MM.1S (cell line): ENCODE data around the gene PRKCB.

Experiments
- DNase-seq: peaks from one replicate; pipeline ENCODE4 v3.0.0-alpha.2; 2015
- H2AFZ ChIP-seq: fragments of 300-600 bp; sonication (generic); 2 replicates; pipeline ENCODE4 v1.6.0; 2016; ENCODE audit warnings: antibody characterized with exemption, low read length
- H3F3A ChIP-seq: fragments of 300-600 bp; sonication (generic); 2 replicates; pipeline ENCODE4 v1.6.1; 2016; ENCODE audit warnings: mild to moderate bottlenecking, antibody characterized with exemption, low read length, moderate library complexity, mixed read lengths; ENCODE audit not compliant: insufficient read depth
- H3K27ac ChIP-seq: fragments of 300-600 bp; sonication (generic); 2 replicates; pipeline ENCODE4 v1.5.1; 2016; ENCODE audit warnings: mild to moderate bottlenecking, low read length
- H3K27me3 ChIP-seq: fragments of 300-600 bp; sonication (generic); replicated peaks from 2 replicates; pipeline ENCODE4 v1.6.0; 2016; ENCODE audit warnings: low read length; ENCODE audit not compliant: insufficient read depth
- H3K36me3 ChIP-seq: fragments of 300-600 bp; sonication (generic); replicated peaks from 2 replicates; pipeline ENCODE4 v1.6.1; 2016; ENCODE audit warnings: mild to moderate bottlenecking, low read length, mixed read lengths; ENCODE audit not compliant: insufficient read depth
- H3K4me1 ChIP-seq: fragments of 300-600 bp; sonication (generic); 2 replicates; pipeline ENCODE4 v1.6.1; 2016; ENCODE audit warnings: low read length, mixed read lengths
- H3K4me2 ChIP-seq: fragments of 300-600 bp; sonication (generic); 2 replicates; pipeline ENCODE4 v1.6.0; 2016; ENCODE audit warnings: low read depth, low read length
- H3K4me3 ChIP-seq: fragments of 300-600 bp; sonication (generic); 2 replicates; pipeline ENCODE4 v1.5.1; 2016; ENCODE audit warnings: low read length, mixed read lengths
- H3K79me2 ChIP-seq: fragments of 300-600 bp; sonication (generic); 2 replicates; pipeline ENCODE4 v1.6.1; 2016; ENCODE audit warnings: mixed run types, low read length, mixed read lengths
- H3K9ac ChIP-seq: fragments of 300-600 bp; sonication (generic); 2 replicates; pipeline ENCODE4 v1.6.1; 2016; ENCODE audit warnings: low read length, mixed read lengths
- H3K9me2 ChIP-seq: fragments of 300-600 bp; sonication (generic); replicated peaks from 2 replicates; pipeline ENCODE4 v1.6.1; 2016; ENCODE audit warnings: mild to moderate bottlenecking, low read length, mixed read lengths; ENCODE audit not compliant: insufficient read depth
- H3K9me3 ChIP-seq: fragments of 300-600 bp; sonication (generic); replicated peaks from 2 replicates; pipeline ENCODE4 v1.6.1; 2016; ENCODE audit warnings: mild to moderate bottlenecking, low read length, mixed read lengths; ENCODE audit not compliant: insufficient read depth
- H4K20me1 ChIP-seq: fragments of 300-600 bp; sonication (generic); 2 replicates; pipeline ENCODE4 v1.6.1; 2016; ENCODE audit warnings: mild to moderate bottlenecking, low read length, moderate library complexity, mixed read lengths; ENCODE audit not compliant: insufficient read depth
- CTCF ChIP-seq: fragments of 300-600 bp; sonication (generic); IDR thresholded peaks from 2 replicates; pipeline ENCODE4 v1.5.1; 2016; ENCODE audit warnings: antibody characterized with exemption, low read length, mixed read lengths
- EZH2 ChIP-seq: fragments of 300-600 bp; sonication (generic); optimal IDR thresholded peaks from 2 replicates; pipeline ENCODE3; 2017; ENCODE audit warnings: low read depth, mild to moderate bottlenecking, antibody characterized with exemption, low read length, mixed read lengths
- EZH2phosphoT487 ChIP-seq: fragments of 300-600 bp; sonication (generic); IDR thresholded peaks from 2 replicates; pipeline ENCODE4 v1.6.1; 2018; ENCODE audit warnings: antibody characterized with exemption, low read length

PRKCB gene

GRCh38 chr16:23944381-23944780 is 108.6 kb downstream of the PRKCB start:
- H3K4me2 ChIP-seq: no peak overlapping the region
- H3K27me3 ChIP-seq: no peaks in the 10 kb centered on the region
- no peaks in the 10 kb centered on the region for H4K20me1 ChIP-seq
- no peak overlapping the region for H3K9ac ChIP-seq
- TF ChIP-seq EZH2phosphoT487 (no peak), CTCF (no peak), EZH2 (no peak)
- H3K4me3 ChIP-seq: no peak overlapping the region
- H3K36me3 ChIP-seq: no peaks in the 10 kb centered on the region
- H3K9me2 ChIP-seq: no peaks in the 10 kb centered on the region; the same call in 1 of the 2 replicates
- DNase-seq: no peak
- no peak overlapping the region for H2AFZ ChIP-seq
- no peaks in the 10 kb centered on the region for H3K9me3 ChIP-seq
- no peaks in the 10 kb centered on the region for H3K79me2 ChIP-seq
- H3K27ac ChIP-seq: no peak overlapping the region
- no peaks in the 10 kb centered on the region for H3F3A ChIP-seq
- no peaks in the 10 kb centered on the region for H3K4me1 ChIP-seq

GRCh38 chr16:23945243-23945642 is 109.5 kb downstream of the PRKCB start:
- Histone ChIP-seq H3K9me3 (no peaks in the 10 kb centered on the region), H3K79me2 (no peaks in the 10 kb centered on the region), H2AFZ (no peak overlapping the region), H3K4me2 (no peak overlapping the region), H3K9me2 (no peaks in the 10 kb centered on the region; the same call in 1 of the 2 replicates), H3K36me3 (no peaks in the 10 kb centered on the region), H3K27me3 (no peaks in the 10 kb centered on the region), H3K4me3 (no peak overlapping the region), H4K20me1 (no peaks in the 10 kb centered on the region), H3F3A (no peaks in the 10 kb centered on the region), H3K9ac (no peak overlapping the region), H3K27ac (no peak overlapping the region), H3K4me1 (no peaks in the 10 kb centered on the region)
- DNase-seq: no peak
- no peak for TF ChIP-seq EZH2phosphoT487
- TF ChIP-seq EZH2: no peak
- TF ChIP-seq CTCF: no peak

GRCh38 chr16:23947838-23948237 is 112.1 kb downstream of the PRKCB start:
- no peaks in the 10 kb centered on the region for H3F3A ChIP-seq
- H3K9me3 ChIP-seq: no peaks in the 10 kb centered on the region
- TF ChIP-seq EZH2phosphoT487 (no peak), EZH2 (no peak), CTCF (no peak)
- H2AFZ ChIP-seq: no peak overlapping the region
- H3K4me2 ChIP-seq: no peak overlapping the region
- no peaks in the 10 kb centered on the region for H3K4me1 ChIP-seq
- no peaks in the 10 kb centered on the region for H3K79me2 ChIP-seq
- no peaks in the 10 kb centered on the region for H3K27me3 ChIP-seq
- H3K9me2 ChIP-seq: no peaks in the 10 kb centered on the region
- no peaks in the 10 kb centered on the region for H4K20me1 ChIP-seq
- H3K4me3 ChIP-seq: no peak overlapping the region
- no peak overlapping the region for H3K9ac ChIP-seq
- no peak overlapping the region for H3K27ac ChIP-seq
- DNase-seq: no peak
- no peaks in the 10 kb centered on the region for H3K36me3 ChIP-seq
